VCaP (cell line): ENCODE results near the gene BBC3.
"Not testable (repeated sequence)": the region's sequence is repeated elsewhere in the genome, so short reads cannot be mapped to it uniquely, and the experiment has no call there.

Experiments
- H3K27ac ChIP-seq: fragments of 450-650 bp; 2 replicates; pipeline ENCODE4 v1.5.1; 2017
- TF ChIP-seq, protein P1 (sequence below): fragments of 450-650 bp; conservative IDR thresholded peaks from 2 replicates; pipeline ENCODE4 v1.5.1; 2017; ENCODE audit warnings: mild to moderate bottlenecking, moderate library complexity

The BBC3 gene, protein sequence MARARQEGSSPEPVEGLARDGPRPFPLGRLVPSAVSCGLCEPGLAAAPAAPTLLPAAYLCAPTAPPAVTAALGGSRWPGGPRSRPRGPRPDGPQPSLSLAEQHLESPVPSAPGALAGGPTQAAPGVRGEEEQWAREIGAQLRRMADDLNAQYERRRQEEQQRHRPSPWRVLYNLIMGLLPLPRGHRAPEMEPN

DNA sequence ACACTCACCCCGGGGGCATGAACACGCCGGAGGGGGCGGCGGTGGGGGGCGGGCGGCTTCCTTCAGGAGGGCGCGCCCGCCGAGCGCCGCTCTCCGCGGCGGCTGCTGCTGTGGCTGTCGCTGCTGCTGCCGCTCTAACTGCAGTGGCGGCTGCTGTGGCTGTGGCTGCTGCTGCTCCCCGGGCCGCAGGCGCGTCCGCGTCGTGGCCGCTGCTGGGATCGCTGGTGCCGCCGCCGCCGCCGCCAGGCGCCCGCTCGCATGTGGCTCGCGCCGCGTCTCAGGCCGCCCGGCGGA lies at the start of gene BBC3:
TSS of gene BBC3 (minus strand) at position 279 of the 294 bp plus-strand sequence. CDS start 2,768 bp downstream, outside the sequence.
- TF ChIP-seq, protein P1, sequence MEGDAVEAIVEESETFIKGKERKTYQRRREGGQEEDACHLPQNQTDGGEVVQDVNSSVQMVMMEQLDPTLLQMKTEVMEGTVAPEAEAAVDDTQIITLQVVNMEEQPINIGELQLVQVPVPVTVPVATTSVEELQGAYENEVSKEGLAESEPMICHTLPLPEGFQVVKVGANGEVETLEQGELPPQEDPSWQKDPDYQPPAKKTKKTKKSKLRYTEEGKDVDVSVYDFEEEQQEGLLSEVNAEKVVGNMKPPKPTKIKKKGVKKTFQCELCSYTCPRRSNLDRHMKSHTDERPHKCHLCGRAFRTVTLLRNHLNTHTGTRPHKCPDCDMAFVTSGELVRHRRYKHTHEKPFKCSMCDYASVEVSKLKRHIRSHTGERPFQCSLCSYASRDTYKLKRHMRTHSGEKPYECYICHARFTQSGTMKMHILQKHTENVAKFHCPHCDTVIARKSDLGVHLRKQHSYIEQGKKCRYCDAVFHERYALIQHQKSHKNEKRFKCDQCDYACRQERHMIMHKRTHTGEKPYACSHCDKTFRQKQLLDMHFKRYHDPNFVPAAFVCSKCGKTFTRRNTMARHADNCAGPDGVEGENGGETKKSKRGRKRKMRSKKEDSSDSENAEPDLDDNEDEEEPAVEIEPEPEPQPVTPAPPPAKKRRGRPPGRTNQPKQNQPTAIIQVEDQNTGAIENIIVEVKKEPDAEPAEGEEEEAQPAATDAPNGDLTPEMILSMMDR: no peak
- H3K27ac ChIP-seq: peak within 1 kb of the TSS; percentile 85

DNA sequence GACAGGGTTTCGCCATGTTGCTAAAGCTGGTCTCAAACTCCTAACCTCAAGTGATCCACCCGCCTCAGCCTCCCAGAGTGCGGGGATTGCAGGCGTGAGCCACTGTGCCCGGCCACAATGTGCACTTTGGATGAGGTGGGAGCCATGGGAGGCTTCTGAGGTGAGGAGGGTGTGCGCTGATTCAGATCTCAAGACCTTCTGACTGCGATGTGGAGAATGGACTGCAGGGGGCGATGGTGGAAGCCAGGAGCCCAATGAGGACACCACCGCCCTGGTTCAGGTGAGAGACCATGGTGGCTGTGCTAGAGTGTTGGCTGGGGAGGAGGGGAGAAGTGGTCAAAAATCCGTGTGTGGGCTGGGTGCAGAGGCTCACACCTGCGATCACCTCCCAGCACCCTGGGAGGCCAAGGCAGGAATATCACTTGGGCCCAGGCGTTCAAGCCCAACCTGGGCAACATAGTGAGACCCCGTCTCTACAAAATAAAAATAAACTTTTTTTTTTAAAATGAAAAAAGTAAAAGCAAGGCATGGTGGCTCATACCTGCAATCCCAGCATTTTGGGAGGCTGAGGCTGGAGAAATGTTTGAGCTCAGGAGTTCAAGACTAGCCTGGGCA lies 49.3 kb upstream of the BBC3 start:
- TF ChIP-seq, protein P1: peak; percentile 45
- H3K27ac ChIP-seq: no peak overlapping the region

DNA sequence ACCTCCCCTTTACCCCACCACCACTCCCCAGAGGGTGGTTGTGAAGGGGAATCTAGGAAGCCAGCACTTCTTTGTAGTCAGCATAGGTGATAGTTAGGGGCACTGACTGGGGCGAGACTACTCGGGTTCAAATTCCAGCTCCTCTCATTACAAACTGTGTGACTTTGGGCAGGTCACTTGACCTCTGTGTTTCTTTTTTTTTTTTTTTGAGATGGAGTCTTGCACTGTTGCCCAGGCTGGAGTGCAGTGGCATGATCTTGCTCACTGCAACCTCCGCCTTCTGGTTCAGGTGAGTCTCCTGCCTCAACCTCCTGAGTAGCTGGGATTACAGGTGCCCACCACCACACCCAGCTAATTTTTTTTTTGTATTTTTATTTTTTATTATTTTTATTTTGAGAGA lies 45.5 kb upstream of the BBC3 start:
- not testable (repeated sequence) for H3K27ac ChIP-seq

DNA sequence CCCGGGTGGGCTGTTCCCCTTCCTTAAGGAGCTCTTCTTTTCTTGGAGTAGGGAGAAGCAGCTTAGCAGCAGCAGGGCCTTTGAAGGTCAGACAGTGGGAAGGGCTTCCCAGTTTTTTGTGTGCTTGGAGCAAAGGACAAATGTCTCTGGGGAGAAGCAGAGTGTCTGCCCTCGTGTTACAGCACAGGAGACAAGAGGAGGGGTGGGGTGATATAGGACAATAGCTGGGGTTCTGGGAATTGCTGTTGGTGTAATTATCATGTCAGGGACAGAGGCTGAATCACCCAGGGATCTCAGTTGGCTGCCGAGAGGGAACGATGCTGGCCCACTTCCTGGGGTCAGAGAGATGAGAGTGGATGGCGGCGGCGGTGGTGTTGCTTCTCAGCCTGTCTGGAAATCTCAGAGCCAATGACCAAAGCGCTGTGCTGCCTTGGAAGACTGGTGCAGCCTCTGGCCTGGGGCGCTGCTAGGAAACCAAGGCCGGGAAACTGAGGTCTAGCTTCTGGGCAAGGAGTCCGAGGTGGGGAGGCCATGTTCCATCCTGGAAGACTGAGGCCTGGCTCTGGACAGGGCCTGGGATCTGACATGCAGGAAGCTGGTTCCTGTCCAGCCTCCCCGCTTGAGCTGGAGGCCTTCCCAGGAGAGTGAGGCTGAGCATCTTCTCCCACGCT lies 44.9 kb upstream of the BBC3 start:
- no peak overlapping the region for H3K27ac ChIP-seq
- TF ChIP-seq, protein P1: no peak

DNA sequence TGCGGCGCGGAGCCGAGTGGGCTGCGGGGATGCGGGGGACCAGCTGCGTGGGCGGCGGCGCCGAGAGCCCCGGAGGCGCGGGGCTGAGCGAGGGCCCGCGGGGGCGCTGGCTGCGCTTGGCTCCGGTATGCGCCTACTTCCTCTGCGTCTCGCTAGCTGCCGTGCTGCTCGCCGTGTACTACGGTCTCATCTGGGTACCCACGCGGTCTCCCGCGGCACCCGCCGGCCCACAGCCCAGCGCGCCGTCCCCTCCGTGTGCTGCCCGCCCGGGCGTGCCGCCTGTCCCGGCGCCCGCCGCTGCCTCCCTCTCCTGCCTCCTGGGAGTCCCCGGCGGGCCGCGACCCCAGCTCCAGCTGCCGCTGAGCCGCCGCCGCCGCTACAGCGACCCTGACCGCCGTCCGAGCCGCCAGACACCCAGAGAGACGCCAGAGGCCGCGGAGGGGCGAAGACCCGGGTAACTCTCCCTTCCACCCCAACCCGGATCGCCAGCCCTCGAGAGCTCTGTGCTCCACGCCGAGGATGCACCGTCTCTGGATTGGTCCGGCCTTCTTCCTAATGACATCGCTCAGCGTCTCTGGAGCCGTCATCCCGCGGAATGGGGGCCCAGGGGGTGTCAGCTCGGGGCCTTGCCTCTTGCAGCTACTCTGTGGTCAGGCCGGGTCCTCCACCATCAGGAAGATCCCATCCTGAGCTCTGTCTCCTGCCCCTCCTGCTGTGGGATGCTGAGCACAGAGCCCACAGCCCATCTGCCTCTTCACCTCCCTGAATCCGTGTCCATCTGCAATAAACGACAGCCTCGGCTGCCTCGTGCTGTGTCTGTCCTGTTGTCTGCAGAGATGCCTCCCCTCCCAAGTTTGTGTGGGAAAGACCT lies 44.1 kb upstream of the BBC3 start:
- peak overlapping the region; percentile 74 for H3K27ac ChIP-seq
- TF ChIP-seq, protein P1: no peak

DNA sequence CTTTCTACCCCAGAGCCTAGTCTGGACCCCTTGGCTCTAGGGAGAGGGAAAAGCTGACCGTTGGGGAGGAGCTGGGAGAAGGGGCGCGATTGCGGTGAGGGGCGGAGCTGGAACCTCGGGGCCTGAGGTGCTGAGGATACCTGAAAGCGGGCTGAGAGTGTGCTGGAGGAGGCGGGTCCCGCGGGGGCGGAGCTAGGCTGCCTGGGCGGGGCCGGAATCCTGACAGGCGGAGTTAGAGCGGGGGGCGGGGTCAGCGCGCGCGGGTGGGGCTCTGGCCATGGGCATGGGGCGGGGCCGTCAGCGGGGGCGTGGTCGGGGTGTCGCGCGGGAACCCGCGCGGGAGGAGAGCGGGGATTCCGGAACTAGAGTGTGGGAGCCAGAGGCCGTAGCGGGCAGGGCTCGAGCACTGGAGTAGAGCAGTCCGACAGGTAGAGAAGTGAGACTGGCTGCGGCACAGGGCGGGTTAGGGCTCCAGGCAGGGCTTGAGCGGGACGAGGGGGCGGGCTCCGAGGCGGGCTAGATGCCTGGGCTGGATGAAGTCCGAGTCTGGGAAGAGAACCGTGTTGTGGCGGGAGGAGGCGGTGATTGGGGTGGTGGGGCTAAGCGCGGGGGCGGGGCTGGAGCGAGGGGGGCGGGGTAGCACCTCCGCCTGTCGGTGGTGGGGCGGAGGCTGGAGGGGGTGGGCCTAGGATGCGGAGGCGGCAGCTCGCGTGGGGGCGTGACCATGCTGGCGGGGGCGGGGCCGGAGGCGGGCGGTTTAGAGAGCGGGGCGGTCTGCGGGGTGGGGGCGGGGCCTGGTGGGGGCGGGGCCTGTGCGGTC lies 43.3 kb upstream of the BBC3 start, which contains the start of gene INAFM1:
TSS of gene INAFM1 (plus strand) at position 815 of the 820 bp plus-strand sequence. CDS start 35 bp downstream, outside the sequence.
- peak within 1 kb of the TSS; percentile 74 for H3K27ac ChIP-seq
- TF ChIP-seq, protein P1: no peak

DNA sequence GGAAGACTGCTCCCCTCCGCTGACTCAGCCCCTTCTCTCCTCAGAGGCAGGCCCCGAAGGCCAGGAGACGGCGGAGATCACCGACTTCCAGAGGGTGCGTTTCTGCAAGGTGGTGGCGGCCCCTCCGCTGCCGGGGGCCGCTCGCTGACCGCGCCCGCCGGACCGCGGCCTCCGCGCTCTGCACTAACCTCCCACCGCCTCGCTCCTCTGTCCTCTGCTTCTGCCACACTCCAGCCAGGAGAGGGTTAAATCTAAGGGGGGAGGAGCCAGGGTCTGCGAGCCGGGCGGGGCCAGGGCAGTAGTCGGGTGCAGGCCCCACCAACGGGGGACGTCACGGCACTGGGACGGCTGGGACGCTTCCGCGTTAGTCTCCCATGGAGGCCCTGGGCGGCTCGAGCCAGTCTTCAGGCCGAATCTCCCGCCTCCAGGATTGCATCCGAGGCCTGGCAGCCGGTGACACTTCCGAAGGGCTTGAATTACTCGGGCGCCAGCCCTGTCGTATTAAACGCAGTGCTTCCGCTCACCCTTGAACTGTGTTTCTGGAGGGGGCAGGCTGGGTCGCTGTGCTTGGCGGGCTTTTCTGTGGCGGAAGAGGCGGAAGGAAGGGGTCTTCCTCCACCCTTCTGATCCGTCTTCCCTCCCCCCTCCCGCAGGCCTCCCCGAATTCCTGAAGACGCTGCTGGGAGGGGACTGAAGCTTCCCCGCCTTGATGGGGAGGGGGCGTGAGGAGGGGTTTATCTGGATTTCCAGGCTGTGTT lies 42.5 kb upstream of the BBC3 start:
- TF ChIP-seq, protein P1: no peak
- peak overlapping the region; percentile 74 for H3K27ac ChIP-seq
